Measurements from ENCODE around the gene SERPINF2.

- TF ChIP-seq CTCF (IDR thresholded peaks at IDR 0.05) (no peak), POLR2A (IDR thresholded peaks at IDR 0.05) (no peak), EP300 (IDR thresholded peaks at IDR 0.05) (peak in 1 of 2 donors; percentile 60)
Measured at GRCh38 chr17:1796800-1797199, 54.1 kb downstream of the SERPINF2 start.
